HCT116 (cell line): ENCODE results near the gene CFAP57. TPM values are rescaled to one million over a fixed set of nuclear protein-coding genes. Genes with fewer than 3 reads are reported as not detected.

Experiments used
- ATAC-seq: fragments of 200-7000 bp; cut with Tn5 transposase; 2 replicates; pipeline ENCODE4 v1.9.1; 2020; ENCODE audit warnings: mild to moderate bottlenecking, moderate library complexity
- BruUV-seq: library from RNA; stranded (reverse); fragments of 400-500 nt; replicated peaks from 2 replicates; lab custom pipeline; 2021; lab: Mats Ljungman, UMichigan
- CTCF ChIA-PET: fragments of 300-600 bp; sonication (Branson Sonifier 250); formaldehyde crosslinking; loops from one replicate; lab custom pipeline; 2021; ENCODE audit warnings: antibody characterized with exemption; lab: Charles Lee
- POLR2A ChIA-PET: fragments of 300-600, 350-600 bp; sonication (Branson Sonifier 250); formaldehyde crosslinking; loops from one replicate; lab custom pipeline; 2021; ENCODE audit warnings: antibody characterized with exemption; lab: Charles Lee
- RAD21 ChIA-PET, 2 experiments: fragments of 300-600 bp; sonication (Branson Sonifier 250); formaldehyde crosslinking; loops; one replicate each; lab custom pipeline; 2023; ENCODE audit warnings: low total read pairs in 2 of 2; ENCODE audit not compliant: uncharacterized antibody in 2 of 2, unreplicated experiment in 2 of 2, low non-redundant PET in 1 of 2; lab: Charles Lee
- DNase-seq: peaks from one replicate; pipeline ENCODE4 v3.0.0-alpha.2; 2010; ENCODE audit warnings: low read depth, low spot score
- H2AFZ ChIP-seq: fragments of 200-600 bp; shearing (Covaris generic), sonication (generic); 2 replicates; pipeline ENCODE4 v1.6.1; 2017; ENCODE audit warnings: low read depth, mixed run types, mixed read lengths, antibody characterized with exemption, low read length; ENCODE audit not compliant: poor library complexity, severe bottlenecking
- H3K27ac ChIP-seq: 2 replicates; pipeline ENCODE4 v1.5.1; 2012; ENCODE audit warnings: low read depth, low read length
- H3K27me3 ChIP-seq: fragments of 200-600 bp; sonication (generic); 2 replicates; pipeline ENCODE4 v1.6.1; 2016; ENCODE audit warnings: mixed run types, low read length, mixed read lengths; ENCODE audit not compliant: insufficient read depth
- H3K36me3 ChIP-seq, 2 experiments: fragments of 200-500 bp in 1 of 2; fragments of 200-600 bp in 1 of 2; sonication (Bioruptor generic) in 1 of 2; sonication (generic) in 1 of 2; 2 replicates each; pipeline versions ENCODE4 v1.5.1 to v1.6.1; 2014 to 2016; ENCODE audit warnings: low read length in 2 of 2, inconsistent platforms in 1 of 2, mixed read lengths in 1 of 2, mixed run types in 1 of 2; ENCODE audit not compliant: insufficient read depth in 2 of 2, control insufficient read depth in 1 of 2
- H3K4me1 ChIP-seq, 2 experiments: fragments of 200-600 bp in 1 of 2; sonication (generic) in 1 of 2; 2 replicates each; pipeline versions ENCODE4 v1.5.1 to v1.6.1; 2012 to 2017; ENCODE audit warnings: low read length in 2 of 2, inconsistent platforms in 1 of 2, mild to moderate bottlenecking in 1 of 2, mixed read lengths in 1 of 2, mixed run types in 1 of 2, moderate library complexity in 1 of 2; ENCODE audit not compliant: insufficient read depth in 2 of 2, control insufficient read depth in 1 of 2
- H3K4me2 ChIP-seq: fragments of 200-600 bp; sonication (generic); 2 replicates; pipeline ENCODE4 v1.6.1; 2017; ENCODE audit warnings: mixed run types, low read length, mixed read lengths
- H3K4me3 ChIP-seq, 2 experiments: fragments of 200-600 bp in 1 of 2; sonication (generic) in 1 of 2; replicated peaks in 1 of 2; 2 replicates each; pipeline ENCODE4 v1.5.1; 2011 to 2016; ENCODE audit warnings: low read length in 2 of 2, control low read depth in 1 of 2, low read depth in 1 of 2, mild to moderate bottlenecking in 1 of 2, mixed read lengths in 1 of 2, mixed run types in 1 of 2
- H3K79me2 ChIP-seq: fragments of 200-600 bp; sonication (generic); 2 replicates; pipeline ENCODE4 v1.6.1; 2017; ENCODE audit warnings: mild to moderate bottlenecking, mixed run types, low read length, moderate library complexity, mixed read lengths; ENCODE audit not compliant: insufficient read depth
- H3K9ac ChIP-seq: fragments of 200-600 bp; sonication (generic); 2 replicates; pipeline ENCODE4 v1.6.1; 2016; ENCODE audit warnings: low read length, mixed read lengths
- H3K9me2 ChIP-seq: fragments of 200-600 bp; sonication (generic), shearing (Covaris generic); 2 replicates; pipeline ENCODE4 v1.6.1; 2017; ENCODE audit warnings: mixed run types, mild to moderate bottlenecking, moderate library complexity; ENCODE audit not compliant: insufficient read depth
- H3K9me3 ChIP-seq, 2 experiments: fragments of 200-500 bp in 1 of 2; fragments of 200-600 bp in 1 of 2; sonication (Bioruptor generic) in 1 of 2; sonication (generic) in 1 of 2; 2 replicates each; pipeline ENCODE4 v1.6.1; 2014 to 2017; ENCODE audit warnings: low read length in 2 of 2, mixed read lengths in 2 of 2, inconsistent platforms in 1 of 2, low read depth in 1 of 2, mild to moderate bottlenecking in 1 of 2, mixed run types in 1 of 2, moderate library complexity in 1 of 2; ENCODE audit not compliant: control insufficient read depth in 1 of 2, insufficient read depth in 1 of 2
- H4K20me1 ChIP-seq: fragments of 200-600 bp; sonication (generic), shearing (Covaris generic); 2 replicates; pipeline ENCODE4 v1.6.1; 2017; ENCODE audit warnings: mixed run types, mild to moderate bottlenecking, moderate library complexity; ENCODE audit not compliant: insufficient read depth
- CBX3 ChIP-seq: IDR thresholded peaks from 2 replicates; pipeline ENCODE4 v1.6.1; 2012; ENCODE audit warnings: low read depth
- EZH2phosphoT487 ChIP-seq: fragments of 200-600 bp; IDR thresholded peaks from 2 replicates; pipeline ENCODE4 v1.6.1; 2018; ENCODE audit warnings: antibody characterized with exemption, borderline replicate concordance
- RAD21 ChIP-seq: IDR thresholded peaks from 2 replicates; pipeline ENCODE4 v1.6.1; 2012; ENCODE audit warnings: low read depth, mild to moderate bottlenecking
- SP1 ChIP-seq: IDR thresholded peaks from 2 replicates; pipeline ENCODE4 v1.6.1; 2012; ENCODE audit warnings: low read depth
- YY1 ChIP-seq: IDR thresholded peaks from 2 replicates; pipeline ENCODE4 v1.6.1; 2011; ENCODE audit warnings: low read length, low read depth, moderate library complexity, mild to moderate bottlenecking; ENCODE audit not compliant: insufficient replicate concordance; ENCODE audit errors: extremely low read depth
- intact Hi-C: fragments of 100-400 bp; cut with micrococcal nuclease; formaldehyde crosslinking; loops from 2 replicates; pipeline ENCODE4 v1.10.0; 2022
- total RNA-seq: library from RNA; stranded (reverse); gene quantifications from one replicate; pipeline ENCODE4 v1.2.1, GENCODE V29; 2021; ENCODE audit not compliant: unreplicated experiment
- TF ChIP-seq, protein P1 (sequence below): IDR thresholded peaks from 2 replicates; pipeline ENCODE4 v1.6.1; 2011; ENCODE audit warnings: mild to moderate bottlenecking, low read length, moderate library complexity; ENCODE audit not compliant: insufficient replicate concordance; ENCODE audit errors: extremely low read depth

Gene CFAP57
- total RNA-seq, 1 experiment from 2014 or later: 0.49 TPM

DNA sequence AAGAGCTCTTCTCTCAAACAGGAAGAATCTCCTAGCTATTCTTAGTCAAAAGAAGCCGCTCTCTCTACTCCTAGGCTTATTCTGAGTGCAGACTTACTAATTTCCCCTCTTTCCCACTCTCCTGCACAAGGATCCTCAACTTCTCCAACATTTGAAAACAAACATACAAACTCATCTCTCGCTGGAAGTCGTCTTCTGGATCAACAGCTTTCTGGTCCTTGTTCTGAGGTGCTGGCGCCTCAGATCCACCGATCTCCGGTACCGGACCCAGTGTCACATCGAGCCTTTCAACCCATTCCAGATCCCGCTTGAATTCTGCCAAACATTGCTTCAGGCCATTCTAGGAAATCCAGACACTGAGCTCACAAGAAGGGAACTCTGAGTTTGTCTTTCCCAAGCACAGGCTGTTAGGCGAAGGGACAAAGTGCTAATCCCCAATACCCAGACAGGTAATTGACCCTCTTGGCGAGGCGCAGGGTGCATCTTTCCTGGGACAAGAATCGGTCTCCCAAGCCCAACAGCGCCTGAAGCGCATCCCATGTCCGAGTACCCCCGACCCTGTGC lies 736 bp upstream of the CFAP57 start:
- no TSS peak for BruUV-seq
- intact Hi-C loops: no loop called here
- ChIA-PET CTCF (no interaction called here), RAD21 (interaction anchor here in 1 of 2 experiments (0.7 kb wide), 1 partner anchor 257 kb away, joined by 3 read pairs; no protein-coding TSS in a partner anchor), POLR2A (interaction anchor here (1.0 kb wide), 1 partner anchor 324 kb away, joined by 3 read pairs; the partner anchor contains the start of gene ZNF691)
- Histone ChIP-seq H3K36me3 (peaks cover 31 to 44% of the 10 kb centered on the region in 2 experiments), H3K4me2 (peak overlapping the region; percentile 94), H2AFZ (no peak overlapping the region), H4K20me1 (no peaks in the 10 kb centered on the region), H3K9me2 (no peaks in the 10 kb centered on the region), H3K4me3 (peak overlapping the region; percentile 97 to 98), H3K27me3 (no peaks in the 10 kb centered on the region), H3K27ac (peak overlapping the region; percentile 65), H3K79me2 (peaks cover 41% of the 10 kb centered on the region), H3K4me1 (peaks cover 5 to 7% of the 10 kb centered on the region in 2 experiments), H3K9me3 (no peaks in the 10 kb centered on the region), H3K9ac (peak overlapping the region; percentile 92)
- DNase-seq (no peak), ATAC-seq (no peak; the same call in 1 of the 2 replicates)
- TF ChIP-seq RAD21 (no peak), YY1 (no peak), SP1 (no peak), CBX3 (no peak), EZH2phosphoT487 (no peak)
- TF ChIP-seq, protein P1, sequence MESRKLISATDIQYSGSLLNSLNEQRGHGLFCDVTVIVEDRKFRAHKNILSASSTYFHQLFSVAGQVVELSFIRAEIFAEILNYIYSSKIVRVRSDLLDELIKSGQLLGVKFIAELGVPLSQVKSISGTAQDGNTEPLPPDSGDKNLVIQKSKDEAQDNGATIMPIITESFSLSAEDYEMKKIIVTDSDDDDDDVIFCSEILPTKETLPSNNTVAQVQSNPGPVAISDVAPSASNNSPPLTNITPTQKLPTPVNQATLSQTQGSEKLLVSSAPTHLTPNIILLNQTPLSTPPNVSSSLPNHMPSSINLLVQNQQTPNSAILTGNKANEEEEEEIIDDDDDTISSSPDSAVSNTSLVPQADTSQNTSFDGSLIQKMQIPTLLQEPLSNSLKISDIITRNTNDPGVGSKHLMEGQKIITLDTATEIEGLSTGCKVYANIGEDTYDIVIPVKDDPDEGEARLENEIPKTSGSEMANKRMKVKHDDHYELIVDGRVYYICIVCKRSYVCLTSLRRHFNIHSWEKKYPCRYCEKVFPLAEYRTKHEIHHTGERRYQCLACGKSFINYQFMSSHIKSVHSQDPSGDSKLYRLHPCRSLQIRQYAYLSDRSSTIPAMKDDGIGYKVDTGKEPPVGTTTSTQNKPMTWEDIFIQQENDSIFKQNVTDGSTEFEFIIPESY: no peak
